Nephron (organoid): ENCODE measurements around the gene TM9SF4.

Experiments
- H3K27ac Mint-ChIP-seq, 3 experiments: 2 replicates each; pipeline ENCODE4 v1.8.0; 2020; ENCODE audit warnings: mixed read lengths in 3 of 3, mild to moderate bottlenecking in 2 of 3, moderate library complexity in 1 of 3
- H3K27me3 Mint-ChIP-seq: 2 replicates; pipeline ENCODE4 v1.8.0; 2021; ENCODE audit warnings: low read depth, mild to moderate bottlenecking, moderate library complexity, mixed read lengths
- H3K36me3 Mint-ChIP-seq: 2 replicates; pipeline ENCODE4 v1.8.0; 2020; ENCODE audit warnings: low read depth, mixed read lengths
- H3K4me1 Mint-ChIP-seq: 2 replicates; pipeline ENCODE4 v1.8.0; 2020; ENCODE audit warnings: mixed read lengths
- H3K4me3 Mint-ChIP-seq, 3 experiments: 2 replicates each; pipeline ENCODE4 v1.8.0; 2020; ENCODE audit warnings: mild to moderate bottlenecking in 3 of 3, mixed read lengths in 3 of 3, moderate library complexity in 2 of 3
- H3K9me3 Mint-ChIP-seq: 2 replicates; pipeline ENCODE4 v1.8.0; 2020; ENCODE audit warnings: mixed read lengths
- TF ChIP-seq, protein P1 (sequence below), 3 experiments: fragments of 200-600 bp; sonication (generic); IDR thresholded peaks; one replicate each; pipeline ENCODE4 v1.5.0; 2021; ENCODE audit warnings: antibody characterized with exemption in 3 of 3; ENCODE audit not compliant: unreplicated experiment in 3 of 3

TM9SF4 gene

DNA sequence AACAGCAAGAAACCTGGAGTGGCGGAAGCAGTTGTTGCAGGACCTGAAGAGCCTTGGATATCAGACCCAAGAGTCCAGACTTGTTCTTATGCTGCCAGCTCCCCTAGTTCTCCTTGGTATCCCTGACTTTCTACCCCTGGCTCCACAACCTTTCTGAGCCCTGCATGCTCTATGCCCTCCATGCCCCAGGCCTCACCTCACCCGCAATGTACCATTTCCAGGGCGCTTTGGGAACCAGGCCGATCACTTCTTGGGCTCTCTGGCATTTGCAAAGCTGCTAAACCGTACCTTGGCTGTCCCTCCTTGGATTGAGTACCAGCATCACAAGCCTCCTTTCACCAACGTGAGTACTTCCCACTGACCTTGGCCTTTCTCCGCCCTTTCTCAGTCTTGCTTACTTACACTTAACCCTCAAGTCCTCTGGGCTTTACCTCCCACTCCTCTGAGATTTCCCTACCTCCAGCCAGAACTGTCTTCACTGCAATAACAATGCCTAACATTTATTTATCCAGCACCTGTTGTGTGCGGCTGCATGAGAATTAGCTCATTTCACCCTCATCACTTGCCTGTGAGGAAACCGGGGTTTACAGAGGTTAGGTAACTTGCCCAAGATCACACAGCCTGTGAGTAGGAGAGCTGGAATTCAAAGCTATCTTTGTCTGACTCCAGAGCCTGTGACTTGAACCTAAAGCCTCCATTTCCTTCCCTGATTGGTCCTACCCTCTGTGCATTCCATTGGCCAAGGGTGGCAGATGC, 100.5 kb downstream of the TM9SF4 start:
- peaks cover 19% of the 10 kb centered on the region for H3K36me3 Mint-ChIP-seq
- no peaks in the 10 kb centered on the region for H3K27me3 Mint-ChIP-seq
- peak overlapping the region; percentile 61 to 90 (median 68) for H3K27ac Mint-ChIP-seq
- H3K4me3 Mint-ChIP-seq = peak overlapping the region; percentile 74 to 90 (median 86)
- no peaks in the 10 kb centered on the region for H3K9me3 Mint-ChIP-seq
- peaks cover 45% of the 10 kb centered on the region for H3K4me1 Mint-ChIP-seq
- TF ChIP-seq, protein P1, sequence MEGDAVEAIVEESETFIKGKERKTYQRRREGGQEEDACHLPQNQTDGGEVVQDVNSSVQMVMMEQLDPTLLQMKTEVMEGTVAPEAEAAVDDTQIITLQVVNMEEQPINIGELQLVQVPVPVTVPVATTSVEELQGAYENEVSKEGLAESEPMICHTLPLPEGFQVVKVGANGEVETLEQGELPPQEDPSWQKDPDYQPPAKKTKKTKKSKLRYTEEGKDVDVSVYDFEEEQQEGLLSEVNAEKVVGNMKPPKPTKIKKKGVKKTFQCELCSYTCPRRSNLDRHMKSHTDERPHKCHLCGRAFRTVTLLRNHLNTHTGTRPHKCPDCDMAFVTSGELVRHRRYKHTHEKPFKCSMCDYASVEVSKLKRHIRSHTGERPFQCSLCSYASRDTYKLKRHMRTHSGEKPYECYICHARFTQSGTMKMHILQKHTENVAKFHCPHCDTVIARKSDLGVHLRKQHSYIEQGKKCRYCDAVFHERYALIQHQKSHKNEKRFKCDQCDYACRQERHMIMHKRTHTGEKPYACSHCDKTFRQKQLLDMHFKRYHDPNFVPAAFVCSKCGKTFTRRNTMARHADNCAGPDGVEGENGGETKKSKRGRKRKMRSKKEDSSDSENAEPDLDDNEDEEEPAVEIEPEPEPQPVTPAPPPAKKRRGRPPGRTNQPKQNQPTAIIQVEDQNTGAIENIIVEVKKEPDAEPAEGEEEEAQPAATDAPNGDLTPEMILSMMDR (IDR thresholded peaks at IDR 0.05; ENCODE audit: unreplicated experiment in 3 of 3) = no peak

GRCh38 chr20:32213870-32214269, 104.4 kb downstream of the TM9SF4 start:
- Mint-ChIP-seq H3K36me3 (peaks cover 46% of the 10 kb centered on the region), H3K9me3 (no peaks in the 10 kb centered on the region), H3K27ac (no peak overlapping the region), H3K4me3 (no peak overlapping the region), H3K27me3 (no peaks in the 10 kb centered on the region), H3K4me1 (peaks cover 20% of the 10 kb centered on the region)
- TF ChIP-seq, protein P1 (IDR thresholded peaks at IDR 0.05; ENCODE audit: unreplicated experiment in 3 of 3) = no peak

DNA sequence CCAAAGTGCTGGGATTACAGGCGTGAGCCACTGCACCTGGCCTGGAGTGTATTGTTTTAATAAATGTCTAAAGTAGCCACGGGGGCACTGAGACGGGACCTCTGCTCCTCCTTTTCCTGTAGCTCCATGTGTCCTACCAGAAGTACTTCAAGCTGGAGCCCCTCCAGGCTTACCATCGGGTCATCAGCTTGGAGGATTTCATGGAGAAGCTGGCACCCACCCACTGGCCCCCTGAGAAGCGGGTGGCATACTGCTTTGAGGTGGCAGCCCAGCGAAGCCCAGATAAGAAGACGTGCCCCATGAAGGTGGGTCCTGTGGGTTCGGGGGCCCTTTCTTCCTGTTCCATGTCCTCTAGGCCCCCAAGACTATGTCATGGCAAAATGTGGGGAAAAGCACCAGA, 105.6 kb downstream of the TM9SF4 start:
- no peak overlapping the region for H3K27ac Mint-ChIP-seq
- TF ChIP-seq, protein P1 (IDR thresholded peaks at IDR 0.05; ENCODE audit: unreplicated experiment in 3 of 3) = no peak
- H3K27me3 Mint-ChIP-seq = no peaks in the 10 kb centered on the region
- no peak overlapping the region for H3K4me3 Mint-ChIP-seq
- H3K9me3 Mint-ChIP-seq = no peaks in the 10 kb centered on the region
- peaks cover 56% of the 10 kb centered on the region for H3K36me3 Mint-ChIP-seq
- H3K4me1 Mint-ChIP-seq = peaks cover 8% of the 10 kb centered on the region

DNA sequence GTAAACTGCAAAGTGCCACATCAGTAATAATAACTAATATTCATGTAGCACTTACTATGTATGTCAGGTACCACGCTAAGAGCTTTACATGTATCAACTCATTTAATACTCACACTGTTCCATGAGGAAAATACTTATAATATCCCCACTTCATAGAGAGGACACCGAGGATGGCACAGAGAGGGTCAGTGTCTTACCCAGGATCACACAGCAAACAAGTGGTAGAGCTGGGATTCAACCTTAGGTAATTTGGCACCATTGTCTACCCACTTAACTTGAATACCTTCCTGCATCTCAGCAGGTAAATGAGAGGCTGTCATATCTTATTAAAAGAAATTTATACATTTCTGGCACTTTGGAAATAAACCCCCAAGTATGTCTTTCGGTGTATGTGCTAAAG, 106.2 kb downstream of the TM9SF4 start:
- no peak overlapping the region for H3K27ac Mint-ChIP-seq
- H3K4me1 Mint-ChIP-seq = peaks cover 5% of the 10 kb centered on the region
- peaks cover 54% of the 10 kb centered on the region for H3K36me3 Mint-ChIP-seq
- no peaks in the 10 kb centered on the region for H3K27me3 Mint-ChIP-seq
- no peaks in the 10 kb centered on the region for H3K9me3 Mint-ChIP-seq
- H3K4me3 Mint-ChIP-seq = no peak overlapping the region
- TF ChIP-seq, protein P1 (IDR thresholded peaks at IDR 0.05; ENCODE audit: unreplicated experiment in 3 of 3) = no peak

DNA sequence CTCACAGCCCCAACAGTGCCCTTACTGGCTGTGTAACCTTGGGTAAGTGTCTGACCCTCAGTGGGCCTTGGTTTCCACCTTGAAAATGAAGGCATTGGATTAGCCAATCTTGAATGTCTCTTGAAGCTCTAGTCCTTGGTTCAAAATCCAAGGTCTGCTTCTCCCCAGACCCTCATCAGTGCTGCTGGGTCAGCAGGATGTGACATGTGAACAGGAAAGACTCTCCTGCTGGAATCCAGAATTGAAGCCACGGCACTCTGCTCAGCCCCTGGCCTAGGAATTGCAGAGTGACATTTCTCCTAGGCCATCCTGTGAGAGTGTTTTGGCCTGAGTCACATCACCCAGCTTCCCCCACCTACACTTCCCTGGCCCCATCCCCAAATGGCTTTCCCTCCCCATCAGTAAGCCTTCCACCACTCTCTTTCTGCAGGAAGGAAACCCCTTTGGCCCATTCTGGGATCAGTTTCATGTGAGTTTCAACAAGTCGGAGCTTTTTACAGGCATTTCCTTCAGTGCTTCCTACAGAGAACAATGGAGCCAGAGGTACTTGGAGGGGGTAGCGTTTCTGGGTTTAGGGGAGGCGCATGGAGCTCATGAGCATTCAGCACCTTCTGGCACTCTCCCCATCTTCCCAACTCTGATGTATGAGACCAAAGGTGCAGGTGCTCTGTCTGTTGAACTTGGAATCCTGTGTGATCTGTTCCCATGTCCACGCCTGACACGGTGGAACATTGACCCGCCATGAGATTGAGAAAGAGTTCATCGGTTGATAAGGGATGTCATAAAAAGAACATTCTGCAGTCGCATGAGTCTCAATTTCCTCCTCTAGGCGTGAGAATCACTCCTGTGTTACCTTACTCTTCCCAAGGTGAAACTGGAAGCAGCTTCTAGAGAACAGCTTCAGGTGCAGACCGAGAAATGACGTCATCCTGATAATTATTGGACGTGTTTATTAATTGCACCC, 106.9 kb downstream of the TM9SF4 start:
- no peaks in the 10 kb centered on the region for H3K9me3 Mint-ChIP-seq
- no peak overlapping the region for H3K27ac Mint-ChIP-seq
- TF ChIP-seq, protein P1 (IDR thresholded peaks at IDR 0.05; ENCODE audit: unreplicated experiment in 3 of 3) = no peak
- peaks cover 5% of the 10 kb centered on the region for H3K4me1 Mint-ChIP-seq
- peaks cover 57% of the 10 kb centered on the region for H3K36me3 Mint-ChIP-seq
- H3K27me3 Mint-ChIP-seq = no peaks in the 10 kb centered on the region
- no peak overlapping the region for H3K4me3 Mint-ChIP-seq
